Dendritic cell treated with granulocyte-macrophage colony-stimulating factor and Interleukin-4, amounts not matched to agents 40 ng/mL and 50 ng/mL, for 4 days (primary cell): Measurements from ENCODE around the gene PAQR7.

ENCODE experiments used
- H3K27ac Mint-ChIP-seq: one replicate; pipeline ENCODE4 v1.8.0; 2022; ENCODE audit warnings: mild to moderate bottlenecking, mixed read lengths
- H3K27me3 Mint-ChIP-seq: one replicate; pipeline ENCODE4 v1.8.0; 2022; ENCODE audit warnings: mild to moderate bottlenecking, mixed read lengths
- H3K36me3 Mint-ChIP-seq: one replicate; pipeline ENCODE4 v1.8.0; 2022; ENCODE audit warnings: low read depth, mixed read lengths
- H3K4me1 Mint-ChIP-seq: one replicate; pipeline ENCODE4 v1.8.0; 2022; ENCODE audit warnings: low read depth, mixed read lengths
- H3K4me3 Mint-ChIP-seq: one replicate; pipeline ENCODE4 v1.8.0; 2022; ENCODE audit warnings: mild to moderate bottlenecking, moderate library complexity, mixed read lengths
- H3K9me3 Mint-ChIP-seq: one replicate; pipeline ENCODE4 v1.8.0; 2022; ENCODE audit warnings: mixed read lengths
- intact Hi-C: fragments of 100-400 bp; cut with micrococcal nuclease; formaldehyde crosslinking; loops from one replicate; pipeline ENCODE4 v1.15.0; 2022

The PAQR7 gene

GRCh38 chr1:25875154-25875855, at the start of gene PAQR7:
PAQR7 (minus strand) TSS chr1:25875708; CDS start chr1:25863839, 11,869 bp downstream.
- H3K27ac Mint-ChIP-seq = peak within 1 kb of the TSS; percentile 72

GRCh38 chr1:25924454-25924853, 48.9 kb upstream of the PAQR7 start:
- Mint-ChIP-seq H3K4me1 (peaks cover 50% of the 10 kb centered on the region), H3K27ac (peak overlapping the region; percentile 91), H3K36me3 (no peaks in the 10 kb centered on the region), H3K9me3 (no peaks in the 10 kb centered on the region), H3K27me3 (peaks cover 5% of the 10 kb centered on the region), H3K4me3 (no peak overlapping the region)
- intact Hi-C loops = no loop called here

More at GRCh38 chr1:25875154-25875855, at the start of gene PAQR7:
- Mint-ChIP-seq H3K27me3 (peaks cover 12% of the 10 kb centered on the region), H3K4me1 (peaks cover 54% of the 10 kb centered on the region), H3K9me3 (no peaks in the 10 kb centered on the region), H3K4me3 (peak within 1 kb of the TSS; percentile 88), H3K36me3 (no peaks in the 10 kb centered on the region)
- intact Hi-C loops = no loop called here

GRCh38 chr1:25922971-25923552, 47.6 kb upstream of the PAQR7 start:
- H3K27me3 Mint-ChIP-seq = peaks cover 5% of the 10 kb centered on the region
- H3K36me3 Mint-ChIP-seq = no peaks in the 10 kb centered on the region
- peak overlapping the region; percentile 74 for H3K4me3 Mint-ChIP-seq
- peaks cover 44% of the 10 kb centered on the region for H3K4me1 Mint-ChIP-seq
- intact Hi-C loops = no loop called here
- H3K9me3 Mint-ChIP-seq = no peaks in the 10 kb centered on the region
- peak overlapping the region; percentile 91 for H3K27ac Mint-ChIP-seq

- Mint-ChIP-seq H3K9me3 (no peaks in the 10 kb centered on the region), H3K4me1 (peaks cover 41% of the 10 kb centered on the region), H3K27ac (peak overlapping the region; percentile 91), H3K27me3 (peaks cover 5% of the 10 kb centered on the region), H3K36me3 (no peaks in the 10 kb centered on the region), H3K4me3 (peak overlapping the region; percentile 74)
- intact Hi-C loops = no loop called here
These were observed 46.8 kb upstream of the PAQR7 start for GRCh38 chr1:25922056-25922970.

GRCh38 chr1:25918615-25919014, 43.1 kb upstream of the PAQR7 start:
- intact Hi-C loops = no loop called here
- peaks cover 23% of the 10 kb centered on the region for H3K4me1 Mint-ChIP-seq
- no peak overlapping the region for H3K4me3 Mint-ChIP-seq
- no peaks in the 10 kb centered on the region for H3K9me3 Mint-ChIP-seq
- H3K27me3 Mint-ChIP-seq = peaks cover 5% of the 10 kb centered on the region
- no peak overlapping the region for H3K27ac Mint-ChIP-seq
- no peaks in the 10 kb centered on the region for H3K36me3 Mint-ChIP-seq

DNA sequence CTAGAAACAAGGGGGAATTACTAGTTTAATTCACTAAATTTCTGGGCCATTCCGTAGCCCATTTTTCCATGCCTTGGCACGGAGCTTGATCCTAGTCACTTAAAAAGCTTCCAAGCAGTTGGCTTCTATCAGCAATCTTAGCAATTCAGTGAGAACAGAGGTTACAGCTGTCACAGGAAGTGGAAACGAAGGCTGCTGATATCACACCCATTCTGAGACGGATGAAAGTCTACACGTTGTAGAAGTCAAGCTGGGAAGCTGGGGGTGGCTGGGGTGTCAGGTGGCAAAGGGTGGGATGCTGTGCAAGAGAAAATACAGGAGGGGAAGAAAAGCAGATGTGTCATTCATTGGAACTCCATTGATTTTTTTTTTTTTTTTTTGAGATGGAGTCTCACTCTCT, 42.5 kb upstream of the PAQR7 start:
- Mint-ChIP-seq H3K27ac (peak overlapping the region; percentile 27), H3K27me3 (peaks cover 5% of the 10 kb centered on the region), H3K4me3 (no peak overlapping the region), H3K36me3 (no peaks in the 10 kb centered on the region), H3K9me3 (no peaks in the 10 kb centered on the region), H3K4me1 (peaks cover 23% of the 10 kb centered on the region)
- intact Hi-C loops = no loop called here

GRCh38 chr1:25916460-25916859, 41.0 kb upstream of the PAQR7 start:
- Mint-ChIP-seq H3K36me3 (no peaks in the 10 kb centered on the region), H3K27ac (no peak overlapping the region)

DNA sequence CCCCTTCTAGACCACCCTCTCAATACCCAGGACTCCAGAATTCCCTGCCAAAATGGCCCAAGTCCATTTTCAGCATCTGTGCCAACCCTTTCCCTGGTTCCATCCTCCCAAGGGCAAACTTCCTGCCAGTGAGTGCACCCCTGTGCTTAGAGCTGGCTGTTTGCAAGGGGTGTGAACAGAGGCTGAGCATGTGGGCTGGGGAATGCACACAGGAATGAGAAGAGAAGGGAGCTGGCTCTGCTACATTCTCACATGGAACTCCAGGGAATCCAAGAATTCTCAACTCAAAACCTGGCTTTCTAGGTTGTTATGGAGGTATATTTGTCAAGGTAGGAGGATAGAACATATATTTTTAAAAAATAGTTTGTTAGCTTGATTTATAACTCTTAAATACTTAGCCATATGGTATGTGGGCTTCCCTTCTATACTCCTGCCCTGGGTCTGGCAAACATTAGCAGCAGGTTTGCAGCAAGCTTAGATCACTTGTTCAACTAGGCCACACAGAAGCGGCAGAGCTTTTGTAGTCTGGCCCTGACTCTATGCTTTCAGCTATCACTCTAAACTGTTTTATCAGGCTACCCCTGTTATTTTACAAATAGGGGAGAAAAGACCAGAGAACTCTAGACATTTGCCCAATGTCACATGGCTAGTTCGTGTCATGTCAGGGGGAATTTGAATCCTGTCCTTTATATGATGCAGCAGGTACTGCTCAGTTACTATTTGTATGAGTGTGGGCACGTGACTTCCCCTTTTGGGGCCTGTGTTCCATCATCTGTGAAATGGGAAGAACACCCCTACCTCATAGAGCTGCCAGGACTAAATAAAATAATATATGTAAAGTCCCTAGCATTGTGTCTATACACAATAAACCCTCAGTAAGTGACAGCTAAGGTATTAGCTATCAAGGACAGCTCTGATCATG, 38.8 kb upstream of the PAQR7 start:
- Mint-ChIP-seq H3K36me3 (no peaks in the 10 kb centered on the region), H3K27ac (no peak overlapping the region), H3K4me3 (no peak overlapping the region), H3K27me3 (peaks cover 4% of the 10 kb centered on the region), H3K9me3 (no peaks in the 10 kb centered on the region), H3K4me1 (peaks cover 8% of the 10 kb centered on the region)
- intact Hi-C loops = no loop called here

More at GRCh38 chr1:25916460-25916859, 41.0 kb upstream of the PAQR7 start:
- intact Hi-C loops = no loop called here
- Mint-ChIP-seq H3K4me1 (peaks cover 14% of the 10 kb centered on the region), H3K27me3 (peaks cover 2% of the 10 kb centered on the region), H3K9me3 (no peaks in the 10 kb centered on the region), H3K4me3 (no peak overlapping the region)

DNA sequence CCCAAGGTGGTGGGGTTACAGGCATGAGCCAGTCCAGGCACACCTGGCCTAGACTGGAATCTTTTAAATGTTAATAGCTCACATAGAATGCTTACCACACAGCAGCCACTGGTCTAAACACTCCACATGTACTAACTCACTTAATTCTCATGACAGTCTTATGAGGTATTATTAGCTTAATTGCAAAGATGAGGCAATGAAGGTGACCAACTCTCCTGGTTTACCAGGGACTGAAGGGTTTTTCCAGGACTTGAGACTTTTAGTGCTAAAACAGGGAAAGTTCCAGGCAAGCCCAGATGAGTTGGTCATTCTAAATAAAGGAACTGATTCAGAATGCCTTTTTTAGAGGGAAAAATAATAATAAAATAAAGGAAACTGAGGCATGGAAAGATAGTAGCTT, 37.7 kb upstream of the PAQR7 start:
- Mint-ChIP-seq H3K9me3 (no peaks in the 10 kb centered on the region), H3K36me3 (no peaks in the 10 kb centered on the region), H3K27me3 (peaks cover 12% of the 10 kb centered on the region), H3K4me1 (peaks cover 6% of the 10 kb centered on the region), H3K4me3 (no peak overlapping the region), H3K27ac (no peak overlapping the region)
- intact Hi-C loops = no loop called here

DNA sequence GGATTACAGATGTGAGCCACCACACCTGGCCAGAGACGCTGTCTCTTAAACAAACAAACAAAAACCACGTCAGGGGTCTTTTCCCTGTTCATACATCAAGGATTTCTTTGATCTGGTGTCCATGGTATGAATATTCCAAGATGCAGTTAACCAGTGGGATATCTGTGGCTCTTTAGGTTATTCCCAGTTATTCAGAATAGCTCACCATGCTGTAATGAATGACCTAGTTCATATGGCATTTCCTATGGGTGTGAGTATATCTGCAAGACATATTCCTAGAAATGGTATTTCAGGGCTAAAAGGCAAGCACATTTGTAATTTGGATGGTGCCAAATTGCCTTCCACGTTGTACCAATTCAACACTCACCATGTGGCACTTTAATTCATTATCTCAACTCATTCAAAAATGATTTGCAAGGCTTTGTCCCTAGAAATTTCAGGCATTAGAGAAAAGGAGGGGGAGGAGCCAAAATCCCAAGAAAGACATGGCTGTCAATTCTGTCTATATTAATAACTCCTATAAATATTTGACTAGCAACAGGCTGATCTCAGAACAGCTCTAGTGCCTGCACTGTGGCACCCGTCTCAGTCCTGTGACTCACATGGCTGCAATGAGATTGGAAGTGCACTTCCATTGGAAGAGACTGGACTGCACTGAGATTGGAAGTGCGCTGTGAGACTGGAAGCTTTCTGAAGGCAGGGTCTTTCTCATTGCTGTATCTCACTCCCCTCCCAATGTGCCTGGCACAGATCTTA, 36.7 kb upstream of the PAQR7 start:
- Mint-ChIP-seq H3K9me3 (no peaks in the 10 kb centered on the region), H3K36me3 (no peaks in the 10 kb centered on the region), H3K27ac (no peak overlapping the region), H3K4me3 (no peak overlapping the region), H3K4me1 (no peaks in the 10 kb centered on the region), H3K27me3 (peaks cover 16% of the 10 kb centered on the region)
- intact Hi-C loops = no loop called here

DNA sequence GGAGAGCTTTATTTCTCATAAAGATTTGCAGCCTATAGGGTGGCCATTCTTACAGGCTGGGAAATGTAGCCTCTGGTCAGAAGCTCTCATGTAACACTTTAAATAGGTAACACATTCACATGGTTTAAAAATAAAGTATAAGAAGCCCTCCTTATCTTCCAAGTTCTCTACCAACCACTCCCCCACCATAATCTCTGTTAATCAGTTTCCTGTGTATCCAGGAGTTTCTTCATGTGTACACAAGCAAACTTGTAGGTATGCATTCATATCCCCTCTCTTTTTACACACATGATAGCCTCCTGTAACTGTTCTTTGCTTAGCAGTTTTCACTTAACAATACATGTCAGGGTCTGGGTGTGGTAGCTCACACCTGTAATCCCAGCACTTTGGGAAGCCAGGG, 35.7 kb upstream of the PAQR7 start:
- Mint-ChIP-seq H3K27ac (no peak overlapping the region), H3K36me3 (no peaks in the 10 kb centered on the region), H3K9me3 (no peaks in the 10 kb centered on the region), H3K27me3 (peaks cover 26% of the 10 kb centered on the region), H3K4me3 (no peak overlapping the region), H3K4me1 (peaks cover 7% of the 10 kb centered on the region)
- intact Hi-C loops = no loop called here

DNA sequence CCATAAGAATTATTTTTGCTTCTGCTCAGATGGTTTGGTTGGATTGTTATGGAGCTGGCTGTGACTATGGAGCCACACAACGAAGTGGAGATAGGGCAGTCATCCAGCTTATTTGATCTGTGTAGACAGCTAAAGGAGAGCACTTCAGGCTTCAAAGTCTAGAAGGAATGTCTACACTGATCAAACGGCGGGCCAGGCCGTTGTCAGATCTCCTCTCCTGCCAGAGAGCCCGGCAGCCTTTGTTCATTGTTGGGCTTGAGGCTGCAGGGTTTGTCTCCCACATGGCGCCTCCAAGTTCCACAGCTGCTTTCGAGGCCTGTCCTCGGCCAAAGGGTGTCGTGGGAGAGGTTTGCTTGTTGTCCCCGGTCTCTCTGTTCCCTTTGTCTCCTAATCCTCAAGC, 33.5 kb upstream of the PAQR7 start:
- intact Hi-C loops = no loop called here
- H3K4me3 Mint-ChIP-seq = no peak overlapping the region
- peaks cover 29% of the 10 kb centered on the region for H3K27me3 Mint-ChIP-seq
- H3K4me1 Mint-ChIP-seq = peaks cover 17% of the 10 kb centered on the region
- H3K27ac Mint-ChIP-seq = no peak overlapping the region
- no peaks in the 10 kb centered on the region for H3K9me3 Mint-ChIP-seq
- H3K36me3 Mint-ChIP-seq = no peaks in the 10 kb centered on the region

GRCh38 chr1:25908161-25908560, 32.7 kb upstream of the PAQR7 start:
- Mint-ChIP-seq H3K36me3 (no peaks in the 10 kb centered on the region), H3K4me1 (peaks cover 17% of the 10 kb centered on the region), H3K27me3 (peaks cover 29% of the 10 kb centered on the region), H3K9me3 (no peaks in the 10 kb centered on the region), H3K27ac (no peak overlapping the region), H3K4me3 (no peak overlapping the region)
- intact Hi-C loops = no loop called here
